ENCODE measurements around the gene SPINK5.

DNA sequence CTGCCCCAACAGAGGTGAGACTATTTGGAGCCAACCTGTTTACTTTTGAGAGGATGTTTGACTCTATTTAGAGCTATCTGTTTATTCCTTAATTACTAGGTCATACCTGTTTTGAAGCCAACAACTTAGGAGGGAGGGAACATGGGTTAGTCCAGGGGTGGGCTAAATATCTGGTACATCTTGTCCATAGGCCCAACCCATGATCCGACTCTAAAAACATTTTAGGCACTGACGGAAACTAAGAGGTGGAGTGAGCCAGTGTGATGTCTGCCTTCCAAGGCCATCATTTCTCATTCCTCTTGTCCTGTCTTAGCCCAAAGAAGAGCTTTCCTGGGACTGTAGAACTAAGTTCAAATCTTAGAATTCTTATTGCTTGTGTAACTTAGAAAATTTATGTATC lies 8.4 kb downstream of the SPINK5 start:
- TF ChIP-seq ZNF2 (tag by site-specific recombination; IDR thresholded peaks at IDR 0.05) (no peak), MYNN (tag by site-specific recombination; IDR thresholded peaks at IDR 0.05; ENCODE audit: borderline replicate concordance) (no peak), ZNF792 (tag by site-specific recombination; IDR thresholded peaks at IDR 0.05) (no peak), RBAK (tag by site-specific recombination; IDR thresholded peaks at IDR 0.05) (no peak), ZFP69B (tag by site-specific recombination; IDR thresholded peaks at IDR 0.05) (no peak), SCRT2 (tag by site-specific recombination; IDR thresholded peaks at IDR 0.05) (no peak), ZNF169 (tag by site-specific recombination; IDR thresholded peaks at IDR 0.05) (no peak), YY1 (tag by site-specific recombination; IDR thresholded peaks at IDR 0.05) (no peak)
- TF ChIP-seq, protein P1, sequence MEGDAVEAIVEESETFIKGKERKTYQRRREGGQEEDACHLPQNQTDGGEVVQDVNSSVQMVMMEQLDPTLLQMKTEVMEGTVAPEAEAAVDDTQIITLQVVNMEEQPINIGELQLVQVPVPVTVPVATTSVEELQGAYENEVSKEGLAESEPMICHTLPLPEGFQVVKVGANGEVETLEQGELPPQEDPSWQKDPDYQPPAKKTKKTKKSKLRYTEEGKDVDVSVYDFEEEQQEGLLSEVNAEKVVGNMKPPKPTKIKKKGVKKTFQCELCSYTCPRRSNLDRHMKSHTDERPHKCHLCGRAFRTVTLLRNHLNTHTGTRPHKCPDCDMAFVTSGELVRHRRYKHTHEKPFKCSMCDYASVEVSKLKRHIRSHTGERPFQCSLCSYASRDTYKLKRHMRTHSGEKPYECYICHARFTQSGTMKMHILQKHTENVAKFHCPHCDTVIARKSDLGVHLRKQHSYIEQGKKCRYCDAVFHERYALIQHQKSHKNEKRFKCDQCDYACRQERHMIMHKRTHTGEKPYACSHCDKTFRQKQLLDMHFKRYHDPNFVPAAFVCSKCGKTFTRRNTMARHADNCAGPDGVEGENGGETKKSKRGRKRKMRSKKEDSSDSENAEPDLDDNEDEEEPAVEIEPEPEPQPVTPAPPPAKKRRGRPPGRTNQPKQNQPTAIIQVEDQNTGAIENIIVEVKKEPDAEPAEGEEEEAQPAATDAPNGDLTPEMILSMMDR (tag by site-specific recombination; IDR thresholded peaks at IDR 0.05), result no peak
- TF ChIP-seq, protein P2, sequence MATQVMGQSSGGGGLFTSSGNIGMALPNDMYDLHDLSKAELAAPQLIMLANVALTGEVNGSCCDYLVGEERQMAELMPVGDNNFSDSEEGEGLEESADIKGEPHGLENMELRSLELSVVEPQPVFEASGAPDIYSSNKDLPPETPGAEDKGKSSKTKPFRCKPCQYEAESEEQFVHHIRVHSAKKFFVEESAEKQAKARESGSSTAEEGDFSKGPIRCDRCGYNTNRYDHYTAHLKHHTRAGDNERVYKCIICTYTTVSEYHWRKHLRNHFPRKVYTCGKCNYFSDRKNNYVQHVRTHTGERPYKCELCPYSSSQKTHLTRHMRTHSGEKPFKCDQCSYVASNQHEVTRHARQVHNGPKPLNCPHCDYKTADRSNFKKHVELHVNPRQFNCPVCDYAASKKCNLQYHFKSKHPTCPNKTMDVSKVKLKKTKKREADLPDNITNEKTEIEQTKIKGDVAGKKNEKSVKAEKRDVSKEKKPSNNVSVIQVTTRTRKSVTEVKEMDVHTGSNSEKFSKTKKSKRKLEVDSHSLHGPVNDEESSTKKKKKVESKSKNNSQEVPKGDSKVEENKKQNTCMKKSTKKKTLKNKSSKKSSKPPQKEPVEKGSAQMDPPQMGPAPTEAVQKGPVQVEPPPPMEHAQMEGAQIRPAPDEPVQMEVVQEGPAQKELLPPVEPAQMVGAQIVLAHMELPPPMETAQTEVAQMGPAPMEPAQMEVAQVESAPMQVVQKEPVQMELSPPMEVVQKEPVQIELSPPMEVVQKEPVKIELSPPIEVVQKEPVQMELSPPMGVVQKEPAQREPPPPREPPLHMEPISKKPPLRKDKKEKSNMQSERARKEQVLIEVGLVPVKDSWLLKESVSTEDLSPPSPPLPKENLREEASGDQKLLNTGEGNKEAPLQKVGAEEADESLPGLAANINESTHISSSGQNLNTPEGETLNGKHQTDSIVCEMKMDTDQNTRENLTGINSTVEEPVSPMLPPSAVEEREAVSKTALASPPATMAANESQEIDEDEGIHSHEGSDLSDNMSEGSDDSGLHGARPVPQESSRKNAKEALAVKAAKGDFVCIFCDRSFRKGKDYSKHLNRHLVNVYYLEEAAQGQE (tag by site-specific recombination; IDR thresholded peaks at IDR 0.05), result no peak
- TF ChIP-seq, protein P3, sequence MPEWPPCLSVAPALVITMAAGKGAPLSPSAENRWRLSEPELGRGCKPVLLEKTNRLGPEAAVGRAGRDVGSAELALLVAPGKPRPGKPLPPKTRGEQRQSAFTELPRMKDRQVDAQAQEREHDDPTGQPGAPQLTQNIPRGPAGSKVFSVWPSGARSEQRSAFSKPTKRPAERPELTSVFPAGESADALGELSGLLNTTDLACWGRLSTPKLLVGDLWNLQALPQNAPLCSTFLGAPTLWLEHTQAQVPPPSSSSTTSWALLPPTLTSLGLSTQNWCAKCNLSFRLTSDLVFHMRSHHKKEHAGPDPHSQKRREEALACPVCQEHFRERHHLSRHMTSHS (tag by site-specific recombination; IDR thresholded peaks at IDR 0.05), result no peak
- TF ChIP-seq, protein P4, sequence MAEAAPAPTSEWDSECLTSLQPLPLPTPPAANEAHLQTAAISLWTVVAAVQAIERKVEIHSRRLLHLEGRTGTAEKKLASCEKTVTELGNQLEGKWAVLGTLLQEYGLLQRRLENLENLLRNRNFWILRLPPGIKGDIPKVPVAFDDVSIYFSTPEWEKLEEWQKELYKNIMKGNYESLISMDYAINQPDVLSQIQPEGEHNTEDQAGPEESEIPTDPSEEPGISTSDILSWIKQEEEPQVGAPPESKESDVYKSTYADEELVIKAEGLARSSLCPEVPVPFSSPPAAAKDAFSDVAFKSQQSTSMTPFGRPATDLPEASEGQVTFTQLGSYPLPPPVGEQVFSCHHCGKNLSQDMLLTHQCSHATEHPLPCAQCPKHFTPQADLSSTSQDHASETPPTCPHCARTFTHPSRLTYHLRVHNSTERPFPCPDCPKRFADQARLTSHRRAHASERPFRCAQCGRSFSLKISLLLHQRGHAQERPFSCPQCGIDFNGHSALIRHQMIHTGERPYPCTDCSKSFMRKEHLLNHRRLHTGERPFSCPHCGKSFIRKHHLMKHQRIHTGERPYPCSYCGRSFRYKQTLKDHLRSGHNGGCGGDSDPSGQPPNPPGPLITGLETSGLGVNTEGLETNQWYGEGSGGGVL (tag by site-specific recombination; IDR thresholded peaks at IDR 0.05), result no peak
- TF ChIP-seq, protein P5, sequence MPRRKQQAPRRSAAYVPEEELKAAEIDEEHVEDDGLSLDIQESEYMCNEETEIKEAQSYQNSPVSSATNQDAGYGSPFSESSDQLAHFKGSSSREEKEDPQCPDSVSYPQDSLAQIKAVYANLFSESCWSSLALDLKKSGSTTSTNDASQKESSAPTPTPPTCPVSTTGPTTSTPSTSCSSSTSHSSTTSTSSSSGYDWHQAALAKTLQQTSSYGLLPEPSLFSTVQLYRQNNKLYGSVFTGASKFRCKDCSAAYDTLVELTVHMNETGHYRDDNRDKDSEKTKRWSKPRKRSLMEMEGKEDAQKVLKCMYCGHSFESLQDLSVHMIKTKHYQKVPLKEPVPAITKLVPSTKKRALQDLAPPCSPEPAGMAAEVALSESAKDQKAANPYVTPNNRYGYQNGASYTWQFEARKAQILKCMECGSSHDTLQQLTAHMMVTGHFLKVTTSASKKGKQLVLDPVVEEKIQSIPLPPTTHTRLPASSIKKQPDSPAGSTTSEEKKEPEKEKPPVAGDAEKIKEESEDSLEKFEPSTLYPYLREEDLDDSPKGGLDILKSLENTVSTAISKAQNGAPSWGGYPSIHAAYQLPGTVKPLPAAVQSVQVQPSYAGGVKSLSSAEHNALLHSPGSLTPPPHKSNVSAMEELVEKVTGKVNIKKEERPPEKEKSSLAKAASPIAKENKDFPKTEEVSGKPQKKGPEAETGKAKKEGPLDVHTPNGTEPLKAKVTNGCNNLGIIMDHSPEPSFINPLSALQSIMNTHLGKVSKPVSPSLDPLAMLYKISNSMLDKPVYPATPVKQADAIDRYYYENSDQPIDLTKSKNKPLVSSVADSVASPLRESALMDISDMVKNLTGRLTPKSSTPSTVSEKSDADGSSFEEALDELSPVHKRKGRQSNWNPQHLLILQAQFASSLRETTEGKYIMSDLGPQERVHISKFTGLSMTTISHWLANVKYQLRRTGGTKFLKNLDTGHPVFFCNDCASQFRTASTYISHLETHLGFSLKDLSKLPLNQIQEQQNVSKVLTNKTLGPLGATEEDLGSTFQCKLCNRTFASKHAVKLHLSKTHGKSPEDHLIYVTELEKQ (tag by site-specific recombination; IDR thresholded peaks at IDR 0.05; ENCODE audit: borderline replicate concordance), result no peak
